Cardiac septum (tissue), 1 donor: ENCODE measurements around the gene NDUFA6. TPM values are rescaled to one million over a fixed set of nuclear protein-coding genes. Genes with fewer than 3 reads are reported as not detected.
"Not testable (repeated sequence)": the region's sequence is repeated elsewhere in the genome, so short reads cannot be mapped to it uniquely, and the experiment has no call there.

ENCODE experiments used
- DNase-seq: peaks from one replicate; pipeline ENCODE4 v3.0.0-alpha.2; 2020; ENCODE audit warnings: low spot score
- intact Hi-C: fragments of 100-400 bp; cut with DNase I; formaldehyde crosslinking; loops from one replicate; pipeline ENCODE4 v1.14.0; 2022
- long read RNA-seq: library from polyadenylated mRNA; unstranded; transcript quantifications from one replicate; pipeline ENCODE4 v2.0.0, GENCODE V29; 2021
- total RNA-seq: library from RNA; stranded (reverse); fragmentation: NEBNext Ultra II Directional; extraction: Animal tissue kit (Norgen Biotek cat#: 25700); gene quantifications from one replicate; pipeline ENCODE4 v1.2.1, GENCODE V29; 2021
- donor health status: DM: no; HTN: no; CAD: no.

The NDUFA6 gene
- 183 TPM for total RNA-seq
- long read RNA-seq, transcript NDUFA6-202 (3 exons, 1,256 nt): major isoform, 451 of 465 reads
- long read RNA-seq, partial matches to known transcripts: 0 of 465 reads
- long read RNA-seq, other reads (novel, unspliced or antisense): 14 of 465 reads

- intact Hi-C loops: loop anchor here (5.0 kb wide), 1 partner anchor 346 kb away; no protein-coding TSS in a partner anchor
- peak; percentile 100 for DNase-seq
Measured at GRCh38 chr22:42090596-42091454, at the start of gene NDUFA6. TSS of gene NDUFA6 (minus strand) at chr22:42090772. CDS start at chr22:42090744, 28 bp downstream.

- DNase-seq, intact Hi-C loops: not testable (repeated sequence)
Measured at GRCh38 chr22:42140153-42140552, 49.6 kb upstream of the NDUFA6 start.

GRCh38 chr22:42139508-42139907, 48.9 kb upstream of the NDUFA6 start:
- intact Hi-C loops, DNase-seq: not testable (repeated sequence)

DNA sequence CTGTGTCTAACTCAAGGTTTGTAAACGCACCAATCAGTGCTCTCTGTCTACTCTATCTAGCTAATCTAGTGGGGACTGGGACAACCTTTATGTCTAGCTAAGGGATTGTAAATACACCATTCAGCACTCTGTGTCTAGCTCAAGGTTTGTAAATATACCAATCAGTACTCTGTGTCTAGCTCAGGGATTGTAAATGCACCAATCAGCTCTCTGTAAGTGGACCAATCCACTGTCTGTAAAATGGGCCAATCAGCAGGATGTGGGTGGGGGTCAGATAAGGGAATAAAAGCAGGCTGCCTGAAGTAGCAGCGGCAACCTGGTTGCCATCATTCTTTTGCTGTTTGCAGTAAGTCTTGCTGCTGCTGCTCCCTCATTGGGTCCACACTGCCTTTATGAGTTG, 48.4 kb upstream of the NDUFA6 start:
- intact Hi-C loops: no loop called here
- no peak for DNase-seq

DNA sequence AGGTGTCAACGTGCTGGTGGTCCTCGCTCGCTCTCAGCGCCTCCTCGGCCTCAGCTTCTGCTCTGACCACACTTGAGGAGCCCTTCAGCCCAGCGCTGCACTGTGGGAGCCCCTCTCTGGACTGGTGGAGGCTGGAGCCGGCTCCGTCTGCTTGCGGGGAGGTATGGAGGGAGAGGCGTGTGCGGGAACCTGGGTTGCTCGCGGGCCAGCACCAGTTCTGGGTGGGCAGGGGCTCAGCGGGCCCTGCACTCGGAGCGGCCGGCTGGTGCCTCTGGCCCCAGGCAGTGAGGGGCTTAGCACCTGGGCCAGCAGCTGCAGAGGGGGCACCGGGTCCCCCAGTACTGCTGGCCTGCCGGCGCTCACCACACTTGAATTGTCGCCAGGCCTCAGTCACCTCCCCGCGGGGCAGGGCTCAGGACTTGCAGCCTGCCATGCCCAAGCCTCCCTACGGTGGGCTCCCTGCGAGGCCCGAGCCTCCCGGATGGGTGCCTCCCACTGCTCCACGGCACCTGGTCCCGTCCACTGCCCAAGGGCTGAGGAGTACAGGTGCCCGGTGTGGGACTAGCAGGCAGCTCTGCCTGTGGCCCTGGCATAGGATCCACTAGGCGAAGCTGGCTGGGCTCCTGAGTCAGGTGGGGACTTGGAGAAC, 47.7 kb upstream of the NDUFA6 start:
- intact Hi-C loops: no loop called here
- DNase-seq: no peak

DNA sequence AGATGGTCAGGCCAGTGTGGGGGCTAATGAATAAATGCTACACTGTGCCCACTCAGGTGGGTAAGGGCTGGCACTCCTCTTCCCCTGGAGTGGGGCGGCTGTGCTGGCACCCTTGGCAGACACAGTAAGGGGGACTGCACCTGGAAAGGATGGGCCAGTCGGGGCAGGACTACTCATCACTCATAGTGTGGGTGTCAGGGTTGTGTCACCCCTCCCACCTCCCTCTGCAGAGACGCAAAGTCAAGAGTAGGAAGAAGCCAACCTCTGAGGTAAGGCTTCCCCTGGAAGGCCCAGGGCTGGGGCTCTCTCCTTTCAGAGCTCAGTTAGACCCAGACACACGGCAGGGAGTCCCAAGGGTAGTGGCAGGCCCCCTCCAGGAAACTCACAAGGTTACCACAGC, 45.1 kb upstream of the NDUFA6 start:
- DNase-seq, intact Hi-C loops: not testable (repeated sequence)

DNA sequence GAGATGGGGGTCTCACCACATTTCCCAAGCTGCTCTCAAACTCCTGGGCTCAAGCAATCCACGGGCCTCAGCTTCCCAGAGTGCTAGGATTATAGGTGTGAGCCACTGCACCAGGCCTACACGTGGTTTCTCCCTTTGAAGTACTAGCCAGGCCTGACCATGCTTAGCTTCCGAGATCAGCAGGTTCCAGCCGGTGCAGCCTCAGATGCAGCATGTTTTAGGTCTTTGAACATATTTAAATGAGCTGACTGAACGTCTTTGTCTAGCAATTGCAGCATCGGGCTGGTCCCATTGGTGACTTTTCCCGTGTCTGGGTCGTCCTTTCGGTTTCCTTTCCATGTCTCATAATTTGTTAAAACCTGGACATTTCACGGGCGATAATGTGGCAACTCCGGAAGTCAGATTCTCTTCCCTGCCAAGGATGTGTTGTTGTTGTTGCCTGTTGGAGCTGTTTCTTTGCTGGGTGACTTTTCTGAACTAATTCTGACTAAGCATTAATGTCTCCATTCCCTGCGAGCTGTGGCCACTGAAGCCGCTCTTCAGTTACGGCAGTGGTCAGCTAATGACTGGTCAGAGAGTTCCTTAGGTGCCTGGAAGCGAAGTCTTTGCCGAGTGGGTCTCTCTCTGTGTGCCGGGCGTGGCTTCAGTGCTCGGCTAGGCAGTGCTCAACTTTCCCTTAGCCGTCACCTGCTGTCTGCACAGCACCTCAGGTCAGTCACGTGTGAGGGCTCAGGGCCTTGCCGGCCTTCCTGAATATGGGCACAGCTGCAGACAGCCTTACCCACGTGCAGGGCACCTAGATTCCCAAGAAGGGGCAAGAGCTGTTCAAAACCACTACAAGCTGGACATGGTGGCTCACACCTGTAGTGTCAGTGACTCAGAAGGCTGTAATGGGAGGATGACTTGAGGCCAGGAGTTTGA, 43.8 kb upstream of the NDUFA6 start:
- intact Hi-C loops: no loop called here
- no peak for DNase-seq

- intact Hi-C loops: no loop called here
- DNase-seq: no peak
Measured at GRCh38 chr22:42132457-42132856, 41.9 kb upstream of the NDUFA6 start.

- intact Hi-C loops: no loop called here
- peak; percentile 72 for DNase-seq
Measured at GRCh38 chr22:42131562-42131961, 41.0 kb upstream of the NDUFA6 start.

- intact Hi-C loops, DNase-seq: not testable (repeated sequence)
Measured at GRCh38 chr22:42130639-42131431, 40.3 kb upstream of the NDUFA6 start, which contains the start of gene CYP2D6. TSS of gene CYP2D6 (minus strand) at chr22:42130810. CDS start at chr22:42130791, 19 bp downstream.

- intact Hi-C loops, DNase-seq: not testable (repeated sequence)
Measured at GRCh38 chr22:42130182-42130581, 39.6 kb upstream of the NDUFA6 start.

- intact Hi-C loops, DNase-seq: not testable (repeated sequence)
Measured at GRCh38 chr22:42128776-42129694, 38.5 kb upstream of the NDUFA6 start.

DNA sequence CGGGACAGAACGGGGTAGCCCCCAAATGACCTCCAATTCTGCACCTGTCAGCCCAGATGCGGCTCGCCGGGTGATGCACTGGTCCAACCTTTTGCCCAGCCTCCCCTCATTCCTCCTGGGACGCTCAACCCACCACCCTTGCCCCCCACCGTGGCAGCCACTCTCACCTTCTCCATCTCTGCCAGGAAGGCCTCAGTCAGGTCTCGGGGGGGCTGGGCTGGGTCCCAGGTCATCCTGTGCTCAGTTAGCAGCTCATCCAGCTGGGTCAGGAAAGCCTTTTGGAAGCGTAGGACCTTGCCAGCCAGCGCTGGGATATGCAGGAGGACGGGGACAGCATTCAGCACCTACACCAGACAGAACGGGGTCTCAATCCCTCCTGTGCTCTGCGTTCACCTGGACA, 37.4 kb upstream of the NDUFA6 start:
- intact Hi-C loops, DNase-seq: not testable (repeated sequence)

DNA sequence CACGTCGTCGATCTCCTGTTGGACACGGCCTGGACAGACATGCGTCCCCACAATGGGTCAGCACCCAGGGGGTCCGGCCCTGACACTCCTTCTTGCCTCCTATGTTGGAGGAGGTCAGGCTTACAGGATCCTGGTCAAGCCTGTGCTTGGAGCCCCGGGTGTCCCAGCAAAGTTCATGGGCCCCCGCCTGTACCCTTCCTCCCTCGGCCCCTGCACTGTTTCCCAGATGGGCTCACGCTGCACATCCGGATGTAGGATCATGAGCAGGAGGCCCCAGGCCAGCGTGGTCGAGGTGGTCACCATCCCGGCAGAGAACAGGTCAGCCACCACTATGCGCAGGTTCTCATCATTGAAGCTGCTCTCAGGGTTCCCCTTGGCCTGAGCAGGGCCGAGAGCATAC, 37.0 kb upstream of the NDUFA6 start:
- DNase-seq: no peak
- intact Hi-C loops: no loop called here

DNA sequence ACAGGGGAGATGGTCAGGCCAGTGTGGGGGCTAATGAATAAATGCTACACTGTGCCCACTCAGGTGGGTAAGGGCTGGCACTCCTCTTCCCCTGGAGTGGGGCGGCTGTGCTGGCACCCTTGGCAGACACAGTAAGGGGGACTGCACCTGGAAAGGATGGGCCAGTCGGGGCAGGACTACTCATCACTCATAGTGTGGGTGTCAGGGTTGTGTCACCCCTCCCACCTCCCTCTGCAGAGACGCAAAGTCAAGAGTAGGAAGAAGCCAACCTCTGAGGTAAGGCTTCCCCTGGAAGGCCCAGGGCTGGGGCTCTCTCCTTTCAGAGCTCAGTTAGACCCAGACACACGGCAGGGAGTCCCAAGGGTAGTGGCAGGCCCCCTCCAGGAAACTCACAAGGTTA, 33.0 kb upstream of the NDUFA6 start:
- intact Hi-C loops: not testable (repeated sequence)

GRCh38 chr22:42120231-42121021, 29.9 kb upstream of the NDUFA6 start:
- DNase-seq, intact Hi-C loops: not testable (repeated sequence)

More for the DNA sequence above, 33.0 kb upstream of the NDUFA6 start:
- not testable (repeated sequence) for DNase-seq
